BJ (cell line): Measurements from ENCODE around the gene ALK. TPM values are rescaled to one million over a fixed set of nuclear protein-coding genes. Genes with fewer than 3 reads are reported as not detected.

ENCODE experiments used
- CTCF ChIA-PET: fragments of 350-600 bp; formaldehyde crosslinking; extraction: SDS; loops from one replicate; lab custom pipeline; 2021; ENCODE audit warnings: antibody characterized with exemption, inconsistent platforms; lab: Yijun Ruan, JAX
- POLR2A ChIA-PET: fragments of 300-600 bp; sonication (Branson Sonifier 250); formaldehyde crosslinking; extraction: SDS; loops from one replicate; lab custom pipeline; 2021; ENCODE audit warnings: antibody characterized with exemption; lab: Charles Lee
- DNase-seq: peaks from one replicate; pipeline ENCODE4 v3.0.0-alpha.2; 2011; ENCODE audit warnings: low read depth
- H3K27me3 ChIP-seq: 2 replicates; pipeline ENCODE4 v1.6.0; 2011; ENCODE audit warnings: low read length; ENCODE audit not compliant: control insufficient read depth, insufficient read depth
- H3K36me3 ChIP-seq: 2 replicates; pipeline ENCODE4 v1.5.1; 2011; ENCODE audit warnings: low read length; ENCODE audit not compliant: control insufficient read depth, insufficient read depth
- H3K4me3 ChIP-seq: 2 replicates; pipeline ENCODE4 v1.5.1; 2011; ENCODE audit warnings: low read depth, mild to moderate bottlenecking, control low read depth, low read length
- CTCF ChIP-seq: IDR thresholded peaks from 2 replicates; pipeline ENCODE4 v1.5.1; 2011; ENCODE audit warnings: low read depth, mild to moderate bottlenecking, control low read depth, inconsistent platforms, low read length, moderate library complexity; ENCODE audit not compliant: insufficient read depth
- polyA plus RNA-seq: library from polyadenylated mRNA; depleted of rRNA; stranded (reverse); fragments of >200 nt; gene quantifications from 2 replicates; pipeline ENCODE4 v1.2.3, GENCODE V29; 2011

The ALK gene
- polyA plus RNA-seq, 1 experiment = not detected

- no peaks in the 10 kb centered on the region for H3K36me3 ChIP-seq
- CTCF ChIA-PET = interaction anchor here (1.5 kb wide), 1 partner anchor 69 kb away, joined by 3 read pairs; no protein-coding TSS in a partner anchor
- no peak overlapping the region for H3K4me3 ChIP-seq
- H3K27me3 ChIP-seq = no peaks in the 10 kb centered on the region; the same call in 1 of the 2 replicates
- POLR2A ChIA-PET = no interaction called here
- DNase-seq = no peak
- no peak for TF ChIP-seq CTCF
Measured at GRCh38 chr2:29850794-29851193, 70.6 kb downstream of the ALK start.

- Histone ChIP-seq H3K27me3 (no peaks in the 10 kb centered on the region; the same call in 1 of the 2 replicates), H3K36me3 (no peaks in the 10 kb centered on the region), H3K4me3 (no peak overlapping the region)
- no peak for TF ChIP-seq CTCF
- CTCF ChIA-PET = interaction anchor here (0.6 kb wide), 1 partner anchor 293 kb away, joined by 3 read pairs; no protein-coding TSS in a partner anchor
- DNase-seq = no peak
- POLR2A ChIA-PET = no interaction called here
Measured at GRCh38 chr2:29848566-29849310, 72.6 kb downstream of the ALK start.

- POLR2A ChIA-PET = no interaction called here
- H3K36me3 ChIP-seq = no peaks in the 10 kb centered on the region
- H3K4me3 ChIP-seq = no peak overlapping the region
- CTCF ChIA-PET = interaction anchor here (0.6 kb wide), 1 partner anchor 294 kb away, joined by 3 read pairs; no protein-coding TSS in a partner anchor
- H3K27me3 ChIP-seq = no peaks in the 10 kb centered on the region; the same call in 1 of the 2 replicates
- no peak for DNase-seq
- TF ChIP-seq CTCF = no peak
Measured at GRCh38 chr2:29847886-29848285, 73.5 kb downstream of the ALK start.

- Histone ChIP-seq H3K4me3 (no peak overlapping the region), H3K36me3 (no peaks in the 10 kb centered on the region), H3K27me3 (peaks cover 4% of the 10 kb centered on the region)
- TF ChIP-seq CTCF = no peak
- no peak for DNase-seq
- ChIA-PET CTCF (no interaction called here), POLR2A (no interaction called here)
Measured at GRCh38 chr2:29844713-29845326, 76.6 kb downstream of the ALK start.

GRCh38 chr2:29841386-29842004 is 79.9 kb downstream of the ALK start:
- H3K36me3 ChIP-seq = no peaks in the 10 kb centered on the region
- POLR2A ChIA-PET = no interaction called here
- peaks cover 4% of the 10 kb centered on the region; the same call in 1 of the 2 replicates for H3K27me3 ChIP-seq
- CTCF ChIA-PET = interaction anchor here (0.6 to 5.1 kb wide), 17 partner anchors 9 to 914 kb away, joined by 3 to 36 read pairs (median 3); no protein-coding TSS in a partner anchor
- no peak overlapping the region for H3K4me3 ChIP-seq
- TF ChIP-seq CTCF = peak; percentile 94
- no peak for DNase-seq
